Ureter (tissue), 1 donor: ENCODE results near the gene ASCL1. TPM values are rescaled to one million over a fixed set of nuclear protein-coding genes. Genes with fewer than 3 reads are reported as not detected.

Source experiments
- DNase-seq: peaks from one replicate; pipeline ENCODE4 v3.0.0-alpha.2; 2020; ENCODE audit warnings: low spot score
- total RNA-seq: library from RNA; stranded (reverse); gene quantifications from one replicate; pipeline ENCODE4 v1.2.4, GENCODE V29; 2023
- donor health status: DM: yes; HTN: yes; CAD: no.

The ASCL1 gene
- total RNA-seq, 1 donor from 2014 or later = not detected

DNA sequence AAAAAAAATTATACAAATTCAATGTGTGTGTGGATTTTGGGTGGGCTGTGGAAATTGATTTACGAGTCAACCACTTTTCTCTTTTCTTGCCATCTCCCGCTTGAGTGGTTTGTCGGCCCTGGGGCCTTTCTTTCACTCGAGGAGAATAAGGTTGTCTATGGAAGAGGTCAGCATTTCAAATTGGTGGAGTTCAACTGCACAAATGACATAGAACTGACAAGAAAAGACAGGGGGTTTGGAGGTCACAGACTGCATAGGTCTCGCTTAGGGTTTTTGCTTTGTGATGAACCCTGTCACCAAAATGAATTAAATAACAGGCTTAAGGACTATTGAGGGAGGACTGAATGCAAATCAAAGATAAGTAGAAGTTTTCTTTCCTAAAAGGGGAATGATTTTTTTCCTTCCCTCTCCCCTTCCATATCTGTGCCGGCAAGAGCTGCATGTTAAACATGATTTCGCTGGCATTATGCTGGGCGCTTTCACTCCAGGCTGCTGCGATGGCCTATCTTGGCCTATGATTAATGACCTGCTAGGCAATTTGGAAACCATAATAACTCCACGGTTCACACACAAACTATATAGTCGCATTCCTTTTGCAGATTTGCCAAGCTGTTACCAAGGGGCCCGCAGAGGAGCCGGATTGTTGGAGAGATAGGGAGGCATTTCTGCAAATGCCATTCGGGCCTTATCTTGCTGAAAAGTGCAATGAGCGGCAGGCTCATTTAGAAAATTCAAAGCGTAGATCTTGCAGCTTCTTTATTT lies 20.7 kb downstream of the ASCL1 start:
- DNase-seq = no peak

DNA sequence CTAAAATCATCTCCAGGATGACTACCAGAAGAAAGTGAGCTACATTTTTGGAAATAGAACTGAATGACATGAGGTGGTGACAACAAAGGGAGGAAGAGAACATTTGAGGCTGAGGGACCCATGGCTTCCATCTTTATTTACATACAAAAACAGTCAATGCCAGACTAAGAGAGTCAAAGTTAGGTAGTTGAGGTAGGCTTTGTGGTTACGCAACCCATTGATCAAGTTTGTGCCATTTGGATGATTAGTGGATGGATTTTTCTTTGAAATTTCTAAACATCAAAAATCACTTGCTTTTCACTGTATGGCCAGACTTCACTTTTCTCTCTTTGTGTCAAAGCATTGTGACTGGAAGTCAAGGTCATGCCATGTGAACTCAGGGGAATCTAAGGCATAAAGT lies 22.9 kb downstream of the ASCL1 start:
- no peak for DNase-seq

GRCh38 chr12:102990419-102990818 lies 32.9 kb downstream of the ASCL1 start:
- DNase-seq = no peak

GRCh38 chr12:102992297-102992696 lies 34.8 kb downstream of the ASCL1 start:
- DNase-seq = no peak

DNA sequence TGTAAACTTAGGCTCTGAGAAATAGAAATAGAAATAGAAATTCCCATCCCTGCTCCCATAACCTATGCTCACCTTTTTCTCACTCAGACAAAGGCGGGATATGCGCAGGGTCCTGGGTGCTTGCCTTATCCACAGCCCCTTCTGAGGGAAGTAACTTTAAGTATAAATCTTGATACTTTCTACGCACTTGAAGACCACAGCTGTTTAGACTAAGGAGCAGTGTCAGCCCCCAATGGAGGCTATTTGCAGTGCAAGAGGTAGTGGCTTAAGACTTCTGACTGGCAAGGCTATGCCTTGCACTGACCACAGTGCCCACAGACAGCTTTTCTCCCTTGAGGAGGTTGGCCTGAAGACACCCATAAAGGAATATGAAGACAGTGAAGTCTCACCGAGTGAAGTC lies 35.2 kb downstream of the ASCL1 start:
- DNase-seq = no peak

DNA sequence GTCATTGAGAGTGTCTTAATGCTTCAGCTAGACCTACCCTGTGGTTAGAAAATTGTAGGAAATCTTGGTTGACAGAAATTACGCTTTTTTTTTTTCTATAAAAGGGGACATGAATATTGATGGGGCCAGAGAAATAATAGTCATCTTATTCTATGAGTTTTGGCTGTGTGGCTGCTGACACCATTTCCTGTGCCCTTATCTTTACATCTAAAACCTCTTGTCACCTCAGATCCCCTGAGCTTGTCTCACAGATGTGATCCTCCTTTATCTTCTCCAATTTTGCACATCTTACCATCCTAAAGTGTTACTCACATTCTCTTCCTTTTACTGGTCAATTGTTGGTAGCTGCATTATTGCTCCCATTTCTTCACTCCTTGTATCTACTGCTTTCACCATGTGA lies 36.1 kb downstream of the ASCL1 start:
- no peak for DNase-seq

DNA sequence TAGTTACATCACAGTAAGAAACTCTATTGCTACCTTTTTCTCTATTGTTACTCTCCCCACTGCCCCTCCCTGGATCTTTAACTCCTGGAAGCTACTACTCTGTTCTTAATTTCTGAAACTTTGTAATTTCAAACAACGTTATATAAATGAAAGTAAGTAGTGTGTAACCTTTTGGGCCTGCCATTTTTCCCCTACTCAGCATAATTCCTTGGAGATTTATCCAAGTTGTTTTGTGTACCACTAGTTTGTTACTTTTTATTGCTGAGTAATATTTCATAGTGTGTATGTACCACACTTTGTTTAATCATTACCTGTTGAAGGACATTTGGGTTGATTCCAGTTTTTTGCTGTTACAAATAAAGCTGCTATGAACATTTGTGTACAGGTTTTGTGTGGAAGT lies 37.9 kb downstream of the ASCL1 start:
- no peak for DNase-seq

Other genes starting within 250 kb of the ASCL1 start
- gene PAH, start 40.4 kb upstream of the ASCL1 start, total RNA-seq = 2.2 TPM